Pancreas (tissue), 10 donors: ENCODE data around the gene SUPT20H. TPM values are rescaled to one million over a fixed set of nuclear protein-coding genes. Genes with fewer than 3 reads are reported as not detected.

Source experiments
- ATAC-seq, 4 donors: fragments of 200-7000 bp; cut with Tn5 transposase; one replicate each; pipeline versions ENCODE4 v1.8.0 to v1.9.1; 2020; ENCODE audit warnings: mild to moderate bottlenecking in 4 of 4, moderate library complexity in 4 of 4
- DNase-seq, 6 donors: peaks; one replicate each; pipeline ENCODE4 v3.0.0-alpha.2; 2020
- FAIRE-seq: peaks from 2 replicates; lab custom pipeline; 2012; peaks lifted over from hg19 to GRCh38; lab: Jason Lieb, UNC
- H3K27ac ChIP-seq, 4 donors: fragments of 200-600 bp; sonication (generic); 1 replicate in 3 of 4; 2 replicates in 1 of 4; pipeline versions ENCODE4 v1.5.0 to v1.8.0; 2020
- H3K27me3 ChIP-seq, 4 donors: fragments of 200-600 bp; one replicate each; pipeline ENCODE4 v1.8.0; 2021
- H3K36me3 ChIP-seq, 3 donors: fragments of 200-600 bp; sonication (generic) in 1 of 3; one replicate each; pipeline versions ENCODE4 v1.5.0 to v1.8.0; 2020 to 2021
- H3K4me1 ChIP-seq, 3 donors: fragments of 200-600 bp; one replicate each; pipeline ENCODE4 v1.8.0; 2021
- H3K4me3 ChIP-seq, 4 donors: fragments of 200-600 bp; sonication (generic) in 2 of 4; one replicate each; pipeline versions ENCODE4 v1.5.0 to v1.8.0; 2020 to 2021
- H3K9me3 ChIP-seq, 4 donors: fragments of 200-600 bp; one replicate each; pipeline ENCODE4 v1.8.0; 2021
- CTCF ChIP-seq, 4 donors: fragments of 200-600 bp; sonication (generic) in 3 of 4; IDR thresholded peaks; one replicate each; pipeline versions ENCODE4 v1.5.0 to v1.8.0; 2021; ENCODE audit warnings: antibody characterized with exemption in 4 of 4
- WGBS, 2 donors: extraction: QIAGEN DNeasy Blood & Tissue Kit; methylation state at CpG; one replicate each; pipeline ENCODE4 v1.1.7; 2013; 5-methylcytosine and 5-hydroxymethylcytosine counted together
- intact Hi-C, 3 donors: fragments of 100-400 bp; cut with DNase I; formaldehyde crosslinking; loops; one replicate each; pipeline versions ENCODE4 v1.11.1 to v1.14.2; 2022
- polyA plus RNA-seq, 2 donors: library from polyadenylated mRNA; stranded (reverse); fragments of 200-250 nt; gene quantifications; one replicate each; pipeline ENCODE4 v1.2.3, GENCODE V29; 2013
- total RNA-seq, 6 donors: library from RNA; stranded (reverse); fragmentation: NEBNext Ultra II Directional in 4 of 6; extraction: Animal tissue kit (Norgen Biotek cat#: 25700) in 4 of 6; gene quantifications; one replicate each; pipeline versions ENCODE4 v1.2.1 to v1.2.4, GENCODE V29; 2021 to 2023
- donor health status: healthy with polysubstance abuse.
- donor health status: DM: no; HTN: no; CAD: no; lungs with moderate emphysema.
- donor health status: DM: no; HTN: no; CAD: no.
- donor health status: control.
- donor health status: control.
- donor health status: Bipolar disorder and iron deficiency.
- donor health status: DM: yes; HTN: yes; CAD: no.
- donor health status: DM: no; HTN: no; CAD: no.
- donor health status: DM: no; HTN: no; CAD: no.
- donor health status: DM: yes; HTN: yes; CAD: no.

SUPT20H gene
- total and polyA plus RNA-seq, 8 donors = 15.3 to 33.4 (median 20.4) TPM

DNA sequence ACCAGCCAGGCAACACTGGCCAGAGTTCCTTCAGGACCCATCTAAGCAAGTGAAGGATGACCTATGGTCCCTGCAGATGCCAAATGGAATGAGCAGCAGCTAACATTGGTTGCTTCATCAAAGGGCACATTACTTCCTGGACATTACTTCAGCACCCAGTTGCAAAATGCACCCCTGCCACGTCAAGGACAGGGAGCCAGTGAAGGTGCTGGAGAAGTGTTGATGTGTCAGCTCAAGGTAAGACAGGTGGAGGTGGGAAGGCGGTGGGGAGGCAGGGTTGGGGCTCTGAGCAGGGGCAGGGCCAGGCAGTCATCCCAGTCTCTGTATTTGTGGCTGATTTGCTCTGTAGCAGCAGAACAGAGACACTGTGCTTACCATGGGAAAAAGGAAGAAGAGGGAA lies 31.4 kb upstream of the SUPT20H start:
- no peak for ATAC-seq
- no peak overlapping the region for H3K27ac ChIP-seq
- DNase-seq = no peak

DNA sequence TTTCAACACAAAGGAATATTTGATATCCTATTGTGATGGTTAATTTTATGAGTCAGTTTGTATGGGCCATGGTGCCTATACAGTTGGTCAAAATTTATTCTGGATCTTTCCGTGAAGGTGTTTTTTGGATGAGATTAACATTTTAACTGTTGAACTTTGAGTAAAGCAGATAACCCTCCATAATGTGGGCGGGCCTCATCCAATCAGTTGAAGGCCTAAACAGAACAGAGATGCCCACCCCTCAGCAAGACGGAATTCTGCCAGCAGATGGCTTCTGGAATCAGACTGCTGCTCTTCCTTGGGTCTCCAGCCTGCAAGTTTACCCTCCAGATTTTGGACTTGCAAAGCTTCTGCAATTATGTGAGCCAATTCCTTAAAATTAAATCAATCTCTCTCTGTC lies 30.0 kb upstream of the SUPT20H start:
- DNase-seq (no peak), FAIRE-seq (no peak), ATAC-seq (no peak)
- 74 to 85% methylated on average over 3 of the region's 3 CpGs for WGBS, 2 donors
- intact Hi-C loops = no loop called here
- Histone ChIP-seq H3K4me1 (no peaks in the 10 kb centered on the region), H3K9me3 (no peaks in the 10 kb centered on the region), H3K27me3 (no peaks in the 10 kb centered on the region), H3K36me3 (no peaks in the 10 kb centered on the region), H3K4me3 (no peak overlapping the region), H3K27ac (no peak overlapping the region)
- TF ChIP-seq CTCF (IDR thresholded peaks at IDR 0.05) = no peak

More for the DNA sequence above, 31.4 kb upstream of the SUPT20H start:
- Histone ChIP-seq H3K36me3 (no peaks in the 10 kb centered on the region), H3K27me3 (no peaks in the 10 kb centered on the region), H3K4me1 (no peaks in the 10 kb centered on the region), H3K4me3 (no peak overlapping the region), H3K9me3 (no peaks in the 10 kb centered on the region)
- no peak for TF ChIP-seq CTCF (IDR thresholded peaks at IDR 0.05)
- WGBS, 2 donors = 58 to 68% methylated on average over 2 of the region's 2 CpGs
- FAIRE-seq = no peak
- intact Hi-C loops = no loop called here

DNA sequence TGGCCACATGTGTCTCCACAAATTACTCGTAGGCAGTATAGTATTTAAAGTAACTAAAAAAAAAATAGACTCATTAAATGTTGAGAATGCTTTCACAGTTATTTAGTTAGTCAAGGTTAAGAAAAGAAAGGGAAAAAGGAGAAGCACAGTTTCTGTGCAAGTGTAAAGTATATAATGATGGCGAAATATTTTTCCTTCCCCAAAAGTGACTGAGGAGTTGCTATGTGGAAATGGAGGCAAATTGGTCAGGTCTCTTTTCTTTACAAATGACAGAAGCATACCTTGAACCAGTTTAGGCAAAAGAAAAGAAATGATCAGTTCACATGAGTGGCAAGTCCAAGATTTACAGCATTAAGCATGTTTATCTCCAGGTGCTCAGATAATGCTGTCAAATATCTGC lies 28.0 kb upstream of the SUPT20H start:
- no peaks in the 10 kb centered on the region for H3K4me1 ChIP-seq
- H3K9me3 ChIP-seq = no peaks in the 10 kb centered on the region
- H3K27me3 ChIP-seq = no peaks in the 10 kb centered on the region
- H3K4me3 ChIP-seq = no peak overlapping the region
- DNase-seq = no peak
- TF ChIP-seq CTCF (IDR thresholded peaks at IDR 0.05) = no peak
- H3K36me3 ChIP-seq = no peaks in the 10 kb centered on the region
- 50 to 64% methylated on average over 2 of the region's 2 CpGs for WGBS, 2 donors
- intact Hi-C loops = no loop called here
- FAIRE-seq = no peak
- ATAC-seq = no peak
- no peak overlapping the region for H3K27ac ChIP-seq

DNA sequence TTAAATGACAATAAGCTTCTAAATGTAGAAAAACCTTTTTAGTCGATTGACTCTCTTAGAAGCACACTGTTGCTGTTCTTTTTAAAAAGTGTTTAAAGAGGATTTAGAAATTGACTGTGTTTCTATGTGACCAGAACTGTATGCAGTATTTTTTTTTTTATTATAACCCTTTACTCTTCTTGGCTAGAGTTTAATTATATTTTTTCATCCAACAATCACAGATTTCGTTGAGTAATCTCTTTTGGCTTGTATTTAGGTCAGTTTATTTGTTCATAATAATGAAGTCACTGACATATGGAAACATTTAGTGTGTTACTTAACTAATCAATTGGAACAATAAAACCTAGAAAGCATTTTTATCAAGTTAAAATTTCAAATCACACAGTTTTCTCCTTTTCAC lies 26.1 kb upstream of the SUPT20H start:
- H3K4me3 ChIP-seq = no peak overlapping the region
- no peaks in the 10 kb centered on the region for H3K36me3 ChIP-seq
- intact Hi-C loops = no loop called here
- H3K4me1 ChIP-seq = no peaks in the 10 kb centered on the region
- no peak for TF ChIP-seq CTCF (IDR thresholded peaks at IDR 0.05)
- no peaks in the 10 kb centered on the region for H3K9me3 ChIP-seq
- 48 to 59% methylated on average over 2 of the region's 2 CpGs for WGBS, 2 donors
- FAIRE-seq (no peak), ATAC-seq (no peak), DNase-seq (no peak)
- no peak overlapping the region for H3K27ac ChIP-seq
- no peaks in the 10 kb centered on the region for H3K27me3 ChIP-seq

- no peak overlapping the region for H3K27ac ChIP-seq
- 85 to 95% methylated on average over 2 of the region's 2 CpGs for WGBS, 2 donors
Measured at GRCh38 chr13:37076818-37077217, 17.3 kb upstream of the SUPT20H start.

More at GRCh38 chr13:37076818-37077217, 17.3 kb upstream of the SUPT20H start:
- no peaks in the 10 kb centered on the region for H3K27me3 ChIP-seq
- no peaks in the 10 kb centered on the region for H3K9me3 ChIP-seq
- no peak overlapping the region for H3K4me3 ChIP-seq
- no peak for DNase-seq
- intact Hi-C loops = loop anchor here in 1 of 3 donors (10.0 kb wide), 1 partner anchor 528 kb away; no protein-coding TSS in a partner anchor
- TF ChIP-seq CTCF (IDR thresholded peaks at IDR 0.05) = no peak
- no peak for ATAC-seq
- H3K4me1 ChIP-seq = no peaks in the 10 kb centered on the region
- FAIRE-seq = no peak
- no peaks in the 10 kb centered on the region for H3K36me3 ChIP-seq
